Superior temporal gyrus (tissue), 1 donor: ENCODE results near the gene CDK8.
"Not testable (repeated sequence)": the region's sequence is repeated elsewhere in the genome, so short reads cannot be mapped to it uniquely, and the experiment has no call there.

Experiments
- DNase-seq: peaks from one replicate; pipeline ENCODE4 v3.0.0-alpha.2; 2016; ENCODE audit errors: extremely low spot score

The CDK8 gene

DNA sequence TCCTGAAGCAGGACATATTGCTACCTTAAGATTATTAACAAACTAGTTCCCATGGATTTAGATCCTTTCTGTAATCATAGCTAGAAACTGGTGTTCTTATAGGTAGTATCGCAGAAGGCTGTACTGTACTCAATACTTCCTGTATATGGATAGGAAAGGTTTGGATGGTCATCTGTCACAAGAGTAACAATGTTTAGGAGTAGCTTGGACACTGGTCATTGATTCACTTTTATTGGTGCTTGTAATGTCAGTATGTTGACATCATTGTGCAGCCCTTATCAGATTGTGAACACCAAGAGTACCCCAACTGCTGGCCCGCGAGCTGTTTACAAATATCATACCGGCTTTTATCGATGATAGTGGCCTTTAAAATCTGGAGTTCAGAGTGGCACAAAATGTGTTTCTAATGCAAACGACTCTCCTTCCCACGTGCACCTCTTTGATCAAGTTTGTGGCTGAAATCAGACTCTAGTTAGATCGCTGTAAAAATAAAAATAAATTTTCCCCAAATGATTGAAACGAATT lies 605 bp upstream of the CDK8 start:
- no peak for DNase-seq

DNA sequence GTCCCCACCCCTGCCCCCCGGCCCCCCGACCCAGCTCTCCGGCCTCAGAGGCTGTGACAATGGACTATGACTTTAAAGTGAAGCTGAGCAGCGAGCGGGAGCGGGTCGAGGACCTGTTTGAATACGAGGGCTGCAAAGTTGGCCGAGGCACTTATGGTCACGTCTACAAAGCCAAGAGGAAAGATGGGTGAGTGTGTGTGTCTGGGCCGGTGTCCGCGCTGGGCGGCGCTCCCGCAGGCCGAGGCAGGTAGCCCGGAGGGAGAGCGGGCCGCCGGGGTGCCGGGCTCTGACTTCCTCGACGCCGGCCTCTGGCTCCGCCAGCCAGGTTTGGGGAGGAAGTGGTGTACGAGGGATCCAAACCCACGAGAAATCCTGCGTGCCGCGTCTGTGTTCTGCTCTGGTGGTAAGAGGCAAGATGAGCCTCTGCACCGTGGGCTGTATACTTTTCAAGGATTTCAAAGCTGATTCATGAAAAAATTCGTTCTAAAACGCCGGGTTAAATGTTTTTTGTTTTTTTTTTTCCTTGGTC lies 718 bp downstream of the CDK8 start:
- DNase-seq = peak; percentile 34

DNA sequence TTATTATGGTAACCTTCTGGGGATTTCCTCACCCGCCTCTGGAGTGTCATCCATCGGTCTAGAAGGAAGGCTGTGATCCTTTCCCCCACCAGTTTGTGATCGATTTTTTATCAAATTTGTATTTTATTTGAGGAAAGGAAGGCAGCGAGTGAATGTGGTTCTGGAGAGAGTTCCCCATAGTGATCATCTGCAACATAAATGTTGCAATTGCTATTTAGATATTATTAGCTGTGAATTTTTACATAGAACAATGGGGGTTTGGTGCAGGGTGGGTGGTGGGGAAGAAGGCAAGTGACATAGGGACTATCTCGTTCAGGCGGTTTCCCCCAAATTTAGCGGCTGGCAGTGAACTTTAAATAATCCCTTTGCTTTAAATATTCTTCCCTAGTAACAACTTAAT lies 1.2 kb downstream of the CDK8 start:
- DNase-seq = no peak

GRCh38 chr13:26255691-26256277 lies 1.9 kb downstream of the CDK8 start:
- DNase-seq = no peak

- DNase-seq = no peak
These were observed 3.1 kb downstream of the CDK8 start for GRCh38 chr13:26257049-26257448.

DNA sequence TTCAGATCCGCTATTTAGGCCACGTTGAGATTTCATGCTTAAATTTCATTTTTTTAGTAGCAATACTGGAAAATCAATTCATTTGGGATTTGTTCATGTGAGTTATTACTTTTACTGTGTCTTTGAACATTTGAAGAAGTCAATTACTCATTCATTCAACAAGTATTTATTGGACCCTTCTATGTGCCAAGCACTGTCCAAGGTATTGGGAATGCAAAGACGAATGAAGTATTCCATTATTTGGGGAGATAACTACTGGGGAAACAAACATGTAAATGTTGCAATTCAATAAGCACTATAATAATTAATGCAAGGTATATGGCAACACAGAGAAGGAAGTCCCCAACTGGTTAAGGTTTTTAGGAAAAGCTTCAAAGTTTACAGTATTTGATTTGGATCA lies 5.7 kb downstream of the CDK8 start:
- DNase-seq = no peak

DNA sequence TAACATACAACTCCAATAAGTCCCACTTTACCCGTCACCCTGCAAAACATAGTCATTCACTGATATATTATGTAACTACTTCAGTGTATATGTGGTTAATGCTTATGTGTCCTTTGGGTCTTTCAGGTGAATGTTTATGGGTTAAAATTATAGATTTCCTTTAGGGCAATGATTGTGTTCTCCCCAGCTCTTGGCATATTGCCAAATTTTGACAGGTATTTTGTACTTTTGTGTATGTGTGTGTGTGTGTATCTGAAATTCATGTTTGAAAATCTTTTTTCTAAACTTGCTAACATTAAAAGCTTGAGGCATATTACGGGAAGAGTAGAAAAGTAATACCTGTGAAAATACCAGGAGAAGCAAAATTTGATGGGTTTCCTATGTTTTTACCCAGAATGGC lies 8.2 kb downstream of the CDK8 start:
- no peak for DNase-seq

DNA sequence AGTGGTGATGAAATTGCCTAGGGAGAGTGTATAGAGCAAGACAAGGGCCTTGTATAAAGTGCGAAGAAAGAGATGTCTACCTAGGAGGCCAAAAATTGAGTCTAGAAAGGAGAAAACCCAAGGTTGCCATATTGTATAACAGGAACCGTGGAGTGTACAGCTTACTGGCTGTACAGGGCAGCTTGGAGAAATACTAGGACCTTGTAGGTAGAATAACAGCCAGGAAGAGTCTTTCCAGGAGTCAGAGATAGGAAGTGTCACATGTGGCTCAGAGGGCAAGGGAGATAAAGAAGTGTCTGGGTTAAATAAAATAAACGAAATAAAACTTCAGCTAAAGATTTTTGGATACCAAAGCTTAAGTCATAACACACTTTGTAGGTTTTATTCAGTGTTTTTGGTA lies 12.4 kb downstream of the CDK8 start:
- no peak for DNase-seq

DNA sequence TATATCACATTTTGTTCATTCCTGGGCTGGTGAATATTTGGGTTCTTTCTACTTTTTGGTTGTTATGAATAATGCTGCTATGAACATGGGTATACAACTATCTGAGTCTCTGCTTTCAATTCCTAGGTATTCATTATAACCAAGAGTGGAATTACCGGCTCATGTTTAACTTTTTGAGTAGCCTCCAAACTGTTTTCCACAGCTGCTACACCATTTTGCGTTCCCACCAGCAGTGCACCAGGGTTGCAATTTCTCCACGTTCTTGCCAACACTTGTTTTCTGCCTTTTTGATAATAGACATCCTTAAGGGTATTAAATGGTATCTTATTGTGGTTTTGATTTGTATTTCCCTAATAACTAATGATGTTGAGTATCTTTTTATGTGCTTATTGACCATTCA lies 16.8 kb downstream of the CDK8 start:
- no peak for DNase-seq

DNA sequence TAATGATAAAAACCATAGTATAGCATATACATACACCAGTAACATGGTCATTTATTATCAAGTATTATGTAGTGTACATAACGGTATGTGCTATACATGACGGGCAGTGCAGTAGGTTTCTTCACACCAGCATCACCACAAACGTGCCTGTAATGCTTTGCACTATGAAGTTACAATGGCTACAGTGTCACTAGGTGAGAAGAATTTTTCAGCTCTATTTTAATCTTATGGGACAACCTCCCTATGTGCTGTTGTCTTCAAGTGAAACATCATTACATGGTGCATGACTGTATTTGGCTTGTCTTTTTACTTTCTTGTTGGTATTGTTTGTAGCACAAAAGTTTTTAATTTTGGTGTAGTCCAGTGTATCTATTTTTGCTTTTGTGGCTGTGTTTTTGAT lies 18.7 kb downstream of the CDK8 start:
- no peak for DNase-seq

DNA sequence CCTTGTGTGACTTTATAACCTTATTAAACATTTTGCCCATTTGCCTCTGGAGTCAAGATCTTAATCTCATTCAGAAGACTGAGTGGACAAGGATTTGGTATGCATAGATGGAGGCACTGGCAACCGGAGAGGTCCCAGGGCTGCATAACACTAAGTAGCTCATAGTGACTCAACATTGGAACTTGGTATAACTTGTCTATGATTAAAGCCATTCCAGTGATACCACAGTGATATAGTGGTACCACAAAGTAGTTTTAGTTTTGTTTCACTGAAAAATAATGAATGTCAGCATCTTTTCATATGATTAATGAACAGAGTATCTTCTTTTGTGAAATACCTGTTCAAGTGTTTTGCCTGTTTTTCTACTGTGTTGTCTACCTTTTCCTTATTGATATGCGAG lies 26.4 kb downstream of the CDK8 start:
- no peak for DNase-seq

DNA sequence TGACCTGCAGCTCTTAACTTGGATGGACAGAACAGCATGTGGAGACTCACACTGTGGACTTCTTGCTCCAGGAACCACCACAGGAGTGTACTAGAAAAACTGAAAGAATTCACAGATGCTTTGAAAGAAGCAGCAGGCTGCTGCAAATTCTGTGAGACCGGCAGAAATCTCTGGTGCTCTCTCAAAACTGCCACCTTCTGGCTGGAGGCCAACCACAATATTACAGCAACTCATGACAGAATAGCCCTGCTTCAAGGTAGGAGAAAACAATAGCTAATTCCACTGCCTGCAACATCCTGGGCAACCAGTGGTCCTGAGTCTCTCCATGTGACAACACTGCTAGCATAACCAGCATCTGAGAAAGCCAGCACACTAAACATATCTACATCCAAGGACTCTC lies 26.9 kb downstream of the CDK8 start:
- no peak for DNase-seq

DNA sequence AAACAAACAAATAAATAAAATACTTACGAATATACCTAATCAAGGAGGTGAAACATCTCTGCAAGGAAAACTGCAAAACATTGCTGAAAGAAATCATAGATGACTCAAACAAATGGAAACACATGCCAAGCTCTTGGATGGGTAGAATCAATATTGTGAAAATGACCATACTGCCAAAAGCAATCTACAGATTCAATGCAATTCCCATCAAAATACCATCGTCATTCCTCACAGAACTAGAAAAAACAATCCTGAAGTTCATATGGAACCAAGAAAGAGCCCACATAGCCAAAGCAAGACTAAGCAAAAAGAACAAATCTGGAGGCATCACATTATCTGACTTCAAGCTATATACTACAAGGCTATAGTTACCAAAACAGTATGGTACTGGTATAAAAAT lies 32.0 kb downstream of the CDK8 start:
- not testable (repeated sequence) for DNase-seq

DNA sequence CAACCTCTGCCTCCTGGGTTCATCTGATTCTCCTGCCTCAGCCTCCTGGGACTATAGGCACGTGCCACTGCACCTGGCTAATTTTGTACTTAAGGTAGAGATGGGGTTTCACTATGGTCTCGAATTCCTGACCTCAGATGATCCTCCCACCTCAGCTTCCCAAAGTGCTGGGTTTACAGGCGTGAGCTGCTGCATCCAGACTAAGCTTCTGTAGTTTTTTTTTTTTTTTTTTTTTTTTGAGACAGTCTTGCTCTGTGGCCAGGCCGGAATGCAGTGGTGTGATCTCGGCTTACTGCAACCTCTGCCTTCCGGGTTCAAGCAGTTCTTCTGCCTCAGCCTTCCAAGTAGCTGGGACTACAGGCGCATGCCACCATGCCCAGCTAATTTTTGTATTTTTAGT lies 34.9 kb downstream of the CDK8 start:
- DNase-seq = not testable (repeated sequence)

DNA sequence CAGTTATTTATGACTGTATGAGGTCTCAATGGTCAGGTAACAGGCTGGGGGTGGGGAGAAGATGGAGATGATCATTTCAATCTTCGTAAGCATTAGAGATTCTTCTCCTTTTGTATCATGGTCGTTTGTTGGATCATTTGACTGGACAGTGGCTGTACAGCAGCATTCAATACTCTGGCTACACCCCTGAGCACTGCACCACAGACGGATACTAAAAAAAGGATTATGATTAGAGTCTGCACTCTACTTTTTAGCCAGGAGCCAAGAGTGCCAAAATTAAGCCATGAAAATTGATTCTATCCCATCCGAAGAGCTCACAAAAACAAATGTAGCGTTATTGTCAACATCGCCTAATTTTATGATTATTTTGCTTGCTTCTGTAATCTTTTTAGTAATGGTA lies 41.9 kb downstream of the CDK8 start:
- DNase-seq = no peak

- no peak for DNase-seq
These were observed 45.3 kb downstream of the CDK8 start for GRCh38 chr13:26299168-26299750.

DNA sequence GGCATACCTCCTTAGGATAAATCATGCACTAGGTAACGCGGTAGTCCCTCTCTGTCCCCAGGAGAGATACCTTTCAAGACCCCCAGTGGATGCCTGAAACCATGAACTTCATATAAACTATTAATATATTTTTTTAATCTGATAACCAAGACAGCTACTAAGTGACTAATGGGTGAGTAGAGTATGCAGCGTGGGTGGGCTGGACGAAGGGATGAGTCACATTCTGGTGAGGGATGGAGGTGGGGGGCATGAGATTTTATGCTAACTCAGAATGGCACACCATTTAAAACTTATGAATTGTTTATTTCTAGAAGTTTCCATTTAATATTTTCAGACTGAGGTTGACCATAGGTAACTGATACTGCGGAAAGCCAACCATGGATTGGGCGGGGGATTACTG lies 46.2 kb downstream of the CDK8 start:
- no peak for DNase-seq

- no peak for DNase-seq
These were observed 51.7 kb downstream of the CDK8 start for GRCh38 chr13:26305676-26306075.

- DNase-seq = no peak
These were observed 53.8 kb downstream of the CDK8 start for GRCh38 chr13:26307701-26308100.

DNA sequence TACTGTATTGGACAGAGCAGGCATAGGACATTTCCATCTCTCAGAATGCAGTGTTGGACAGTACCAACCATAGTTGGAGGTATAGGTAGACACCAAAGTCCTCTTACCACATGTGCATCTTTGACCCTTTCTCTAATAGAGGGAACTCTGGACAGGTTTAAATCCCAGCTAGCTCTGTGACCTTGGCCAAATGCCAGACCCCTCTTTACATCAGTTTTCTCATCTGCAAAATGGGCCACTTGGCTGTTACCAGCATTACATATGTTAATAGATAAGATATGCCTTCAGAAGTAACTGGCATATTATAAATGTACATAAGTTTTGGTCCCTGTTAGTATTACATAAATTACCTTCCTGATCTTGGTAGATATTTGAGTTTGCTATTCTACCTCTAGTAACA lies 54.3 kb downstream of the CDK8 start:
- no peak for DNase-seq

DNA sequence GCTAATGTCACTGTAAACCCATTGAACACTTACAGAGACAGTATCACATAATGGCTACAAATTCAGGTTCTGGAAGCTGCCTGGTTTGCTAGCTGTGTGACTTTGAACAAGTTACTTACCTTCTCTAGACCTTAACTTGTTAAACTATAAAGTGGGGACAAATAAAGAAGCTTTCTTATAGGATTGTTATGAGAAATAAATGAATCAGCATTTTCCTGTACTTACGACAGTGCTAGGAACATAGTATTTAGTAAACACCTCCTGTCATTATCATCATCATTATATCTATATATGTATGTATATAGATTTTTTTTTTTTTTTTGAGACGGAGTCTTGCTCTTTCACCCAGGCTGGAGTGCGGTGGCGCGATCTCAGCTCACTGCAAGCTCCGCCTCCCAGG lies 54.9 kb downstream of the CDK8 start:
- no peak for DNase-seq

DNA sequence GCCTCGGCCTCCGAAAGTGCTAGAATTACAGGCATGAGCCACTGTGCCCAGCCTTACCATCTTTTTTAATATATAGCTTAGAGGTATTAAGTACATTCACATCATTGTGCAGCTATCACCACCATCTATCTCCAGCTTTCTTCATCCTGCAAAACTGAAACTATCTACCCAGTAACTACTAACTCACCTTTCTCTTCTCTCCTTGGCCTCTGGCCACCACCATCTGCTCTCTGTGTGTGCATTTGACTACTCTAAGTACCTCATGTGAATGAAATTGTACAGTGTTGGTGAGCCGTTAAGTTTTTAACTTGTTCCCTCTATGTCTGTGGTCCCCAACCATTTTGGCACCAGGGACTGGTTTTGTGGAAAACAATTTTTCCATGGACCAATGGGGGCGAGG lies 56.1 kb downstream of the CDK8 start:
- DNase-seq = no peak

GRCh38 chr13:26310470-26310869 lies 56.5 kb downstream of the CDK8 start:
- DNase-seq = no peak

- DNase-seq = not testable (repeated sequence)
These were observed 58.1 kb downstream of the CDK8 start for GRCh38 chr13:26312019-26312418.
